Ramos (cell line): ENCODE results near the gene CCR6.
"Not testable (repeated sequence)": the region's sequence is repeated elsewhere in the genome, so short reads cannot be mapped to it uniquely, and the experiment has no call there.

Source experiments
- in situ Hi-C: fragments of 300-500 bp; cut with MboI; formaldehyde crosslinking; loops from one replicate; pipeline ENCODE4 v1.14.3; 2022; ENCODE audit warnings: low sequenced_read_pairs; ENCODE audit not compliant: unreplicated experiment

The CCR6 gene

GRCh38 chr6:167163476-167164011, 40.6 kb downstream of the CCR6 start:
- in situ Hi-C loops, result no loop called here

- in situ Hi-C loops, result no loop called here
Observed at GRCh38 chr6:167164261-167164660, 41.4 kb downstream of the CCR6 start.

- in situ Hi-C loops, result no loop called here
Observed at GRCh38 chr6:167165858-167166471, 43.1 kb downstream of the CCR6 start.

- in situ Hi-C loops, result not testable (repeated sequence)
Observed at GRCh38 chr6:167167699-167168098, 44.8 kb downstream of the CCR6 start.

GRCh38 chr6:167168296-167168695, 45.4 kb downstream of the CCR6 start:
- in situ Hi-C loops, result not testable (repeated sequence)

GRCh38 chr6:167169867-167170266, 47.0 kb downstream of the CCR6 start:
- in situ Hi-C loops, result not testable (repeated sequence)

- in situ Hi-C loops, result not testable (repeated sequence)
Observed at GRCh38 chr6:167171300-167171699, 48.4 kb downstream of the CCR6 start.

GRCh38 chr6:167172011-167172410, 49.1 kb downstream of the CCR6 start:
- in situ Hi-C loops, result not testable (repeated sequence)

- in situ Hi-C loops, result not testable (repeated sequence)
Observed at GRCh38 chr6:167177271-167177670, 54.4 kb downstream of the CCR6 start.

- in situ Hi-C loops, result not testable (repeated sequence)
Observed at GRCh38 chr6:167178896-167179655, 56.2 kb downstream of the CCR6 start.

GRCh38 chr6:167180086-167180485, 57.2 kb downstream of the CCR6 start:
- in situ Hi-C loops, result not testable (repeated sequence)

GRCh38 chr6:167181351-167181750, 58.5 kb downstream of the CCR6 start:
- in situ Hi-C loops, result not testable (repeated sequence)

GRCh38 chr6:167182913-167183314, 60.0 kb downstream of the CCR6 start:
- in situ Hi-C loops, result not testable (repeated sequence)

GRCh38 chr6:167185101-167185500, 62.2 kb downstream of the CCR6 start:
- in situ Hi-C loops, result not testable (repeated sequence)

- in situ Hi-C loops, result not testable (repeated sequence)
Observed at GRCh38 chr6:167187275-167187674, 64.4 kb downstream of the CCR6 start.
